Smooth muscle cell (in vitro differentiated cells): ENCODE results near the gene SVIL. TPM values are rescaled to one million over a fixed set of nuclear protein-coding genes. Genes with fewer than 3 reads are reported as not detected.
A peak's percentile ranks its signal among the peaks of the same experiment; 100 is the strongest.
"Not testable (repeated sequence)": the region's sequence is repeated elsewhere in the genome, so short reads cannot be mapped to it uniquely, and the experiment has no call there.

Experiments
- DNase-seq: peaks from one replicate; lab custom pipeline; 2025; ENCODE audit not compliant: unreplicated experiment; lab: John Stamatoyannopoulos, UW
- H2AFZ ChIP-seq: fragments of 200-600 bp; sonication (generic); 2 replicates; pipeline ENCODE4 v1.6.0; 2016; ENCODE audit warnings: antibody characterized with exemption, low read depth, mild to moderate bottlenecking
- H3F3A ChIP-seq: fragments of 200-600 bp; sonication (generic); 2 replicates; pipeline ENCODE4 v1.6.0; 2017; ENCODE audit warnings: antibody characterized with exemption, low read depth
- H3K27ac ChIP-seq: fragments of 200-600 bp; sonication (generic); 2 replicates; pipeline ENCODE4 v1.5.1; 2016; ENCODE audit warnings: low read depth, mild to moderate bottlenecking
- H3K27me3 ChIP-seq: fragments of 200-600 bp; sonication (generic); 2 replicates; pipeline ENCODE4 v1.6.1; 2016; ENCODE audit warnings: low read depth, mild to moderate bottlenecking
- H3K36me3 ChIP-seq: fragments of 200-600 bp; sonication (generic); 2 replicates; pipeline ENCODE4 v1.5.1; 2016; ENCODE audit warnings: low read depth
- H3K4me1 ChIP-seq: fragments of 200-600 bp; sonication (generic); 2 replicates; pipeline ENCODE4 v1.5.1; 2016; ENCODE audit warnings: low read depth
- H3K4me2 ChIP-seq: fragments of 200-600 bp; sonication (generic); 2 replicates; pipeline ENCODE4 v1.6.0; 2016; ENCODE audit warnings: mild to moderate bottlenecking
- H3K4me3 ChIP-seq: fragments of 200-600 bp; sonication (generic); 2 replicates; pipeline ENCODE4 v1.5.1; 2016; ENCODE audit warnings: mild to moderate bottlenecking
- H3K79me2 ChIP-seq: fragments of 200-600 bp; sonication (generic); 2 replicates; pipeline ENCODE4 v1.6.0; 2016; ENCODE audit warnings: low read depth, mild to moderate bottlenecking
- H3K9ac ChIP-seq: fragments of 200-600 bp; sonication (generic); 2 replicates; pipeline ENCODE4 v1.6.0; 2016; ENCODE audit warnings: low read depth
- H3K9me3 ChIP-seq: fragments of 200-600 bp; sonication (generic); replicated peaks from 2 replicates; pipeline ENCODE4 v1.5.1; 2016; ENCODE audit warnings: low read depth
- H4K20me1 ChIP-seq: fragments of 200-600 bp; sonication (generic); 2 replicates; pipeline ENCODE4 v1.6.0; 2016; ENCODE audit warnings: low read depth
- WGBS: methylation state at CpG from one replicate; pipeline ENCODE4 v1.1.7; 2016; ENCODE audit warnings: low lambda C conversion rate; 5-methylcytosine and 5-hydroxymethylcytosine counted together
- polyA plus RNA-seq: library from polyadenylated mRNA; unstranded; fragments of >200 nt; fragmentation: Nextera tagmentation; extraction: Ambion mirVana; gene quantifications from 2 replicates; pipeline ENCODE4 v1.2.1, GENCODE V29; 2016
- total RNA-seq: library from RNA; depleted of rRNA; stranded (reverse); fragments of >200 nt; gene quantifications from 2 replicates; pipeline ENCODE4 v1.2.3, GENCODE V29; 2014
- TF ChIP-seq, protein P1 (sequence below): fragments of 200-600 bp; sonication (generic); IDR thresholded peaks from 2 replicates; pipeline ENCODE4 v1.5.1; 2017; ENCODE audit warnings: borderline replicate concordance, mild to moderate bottlenecking, antibody characterized with exemption; ENCODE audit not compliant: insufficient read depth, poor library complexity, severe bottlenecking

Gene SVIL
- total and polyA plus RNA-seq, 2 experiments from 2014 or later = 32.5 to 33.0 TPM

- no peaks in the 10 kb centered on the region for H3K4me1 ChIP-seq
- TF ChIP-seq, protein P1, sequence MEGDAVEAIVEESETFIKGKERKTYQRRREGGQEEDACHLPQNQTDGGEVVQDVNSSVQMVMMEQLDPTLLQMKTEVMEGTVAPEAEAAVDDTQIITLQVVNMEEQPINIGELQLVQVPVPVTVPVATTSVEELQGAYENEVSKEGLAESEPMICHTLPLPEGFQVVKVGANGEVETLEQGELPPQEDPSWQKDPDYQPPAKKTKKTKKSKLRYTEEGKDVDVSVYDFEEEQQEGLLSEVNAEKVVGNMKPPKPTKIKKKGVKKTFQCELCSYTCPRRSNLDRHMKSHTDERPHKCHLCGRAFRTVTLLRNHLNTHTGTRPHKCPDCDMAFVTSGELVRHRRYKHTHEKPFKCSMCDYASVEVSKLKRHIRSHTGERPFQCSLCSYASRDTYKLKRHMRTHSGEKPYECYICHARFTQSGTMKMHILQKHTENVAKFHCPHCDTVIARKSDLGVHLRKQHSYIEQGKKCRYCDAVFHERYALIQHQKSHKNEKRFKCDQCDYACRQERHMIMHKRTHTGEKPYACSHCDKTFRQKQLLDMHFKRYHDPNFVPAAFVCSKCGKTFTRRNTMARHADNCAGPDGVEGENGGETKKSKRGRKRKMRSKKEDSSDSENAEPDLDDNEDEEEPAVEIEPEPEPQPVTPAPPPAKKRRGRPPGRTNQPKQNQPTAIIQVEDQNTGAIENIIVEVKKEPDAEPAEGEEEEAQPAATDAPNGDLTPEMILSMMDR = no peak
- H4K20me1 ChIP-seq = no peaks in the 10 kb centered on the region
- no peaks in the 10 kb centered on the region for H3K27me3 ChIP-seq
- H3K36me3 ChIP-seq = peaks cover 5% of the 10 kb centered on the region
- H3K9me3 ChIP-seq = no peaks in the 10 kb centered on the region
- H3K4me3 ChIP-seq = no peak overlapping the region
- no peaks in the 10 kb centered on the region for H3K79me2 ChIP-seq
- peak overlapping the region; percentile 3 for H3K4me2 ChIP-seq
- peaks cover 6% of the 10 kb centered on the region for H3F3A ChIP-seq
- WGBS = 71% methylated on average over 9 of the region's 9 CpGs
- no peak overlapping the region for H3K27ac ChIP-seq
- DNase-seq = no peak
- no peak overlapping the region for H2AFZ ChIP-seq
- H3K9ac ChIP-seq = no peak overlapping the region
These were observed 139.4 kb downstream of the SVIL start for GRCh38 chr10:29495366-29495765.

- Histone ChIP-seq H3K4me2 (no peak overlapping the region), H3K79me2 (no peaks in the 10 kb centered on the region), H4K20me1 (no peaks in the 10 kb centered on the region), H3K4me1 (no peaks in the 10 kb centered on the region), H3K36me3 (peaks cover 8% of the 10 kb centered on the region), H3F3A (peaks cover 6% of the 10 kb centered on the region), H3K9me3 (no peaks in the 10 kb centered on the region), H3K27me3 (no peaks in the 10 kb centered on the region), H3K27ac (no peak overlapping the region), H2AFZ (no peak overlapping the region), H3K4me3 (no peak overlapping the region), H3K9ac (no peak overlapping the region)
- DNase-seq = no peak
- WGBS = 97% methylated on average over 6 of the region's 6 CpGs
- TF ChIP-seq, protein P1 = no peak
These were observed 141.1 kb downstream of the SVIL start for GRCh38 chr10:29493697-29494096.

DNA sequence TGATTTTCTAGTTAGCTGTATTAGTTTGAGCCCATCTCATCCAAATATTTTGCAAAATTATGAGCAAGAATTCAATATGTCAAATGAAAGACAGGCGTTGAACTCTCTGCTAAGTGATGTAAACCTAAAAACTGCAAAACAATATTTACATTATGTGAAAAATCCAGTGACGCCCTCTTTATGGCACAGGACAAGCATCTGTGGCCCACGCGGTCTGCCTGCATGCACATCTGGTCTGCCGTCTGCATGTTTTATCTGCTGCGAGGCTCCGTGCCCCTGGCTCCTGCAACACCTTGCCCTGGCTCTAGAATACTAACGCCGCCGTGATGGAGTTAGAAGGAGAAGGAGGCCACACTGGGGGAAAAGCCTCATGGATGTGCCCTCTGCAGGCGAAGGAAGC, 142.0 kb downstream of the SVIL start:
- no peaks in the 10 kb centered on the region for H4K20me1 ChIP-seq
- H3K9ac ChIP-seq = no peak overlapping the region
- peaks cover 6% of the 10 kb centered on the region for H3F3A ChIP-seq
- no peak overlapping the region for H3K4me2 ChIP-seq
- H3K36me3 ChIP-seq = peaks cover 4% of the 10 kb centered on the region
- H3K79me2 ChIP-seq = no peaks in the 10 kb centered on the region
- no peak overlapping the region for H3K27ac ChIP-seq
- H3K27me3 ChIP-seq = no peaks in the 10 kb centered on the region
- TF ChIP-seq, protein P1 = no peak
- no peak overlapping the region for H3K4me3 ChIP-seq
- no peak for DNase-seq
- no peaks in the 10 kb centered on the region for H3K9me3 ChIP-seq
- 97% methylated on average over 11 of the region's 11 CpGs for WGBS
- H3K4me1 ChIP-seq = no peaks in the 10 kb centered on the region
- H2AFZ ChIP-seq = no peak overlapping the region

DNA sequence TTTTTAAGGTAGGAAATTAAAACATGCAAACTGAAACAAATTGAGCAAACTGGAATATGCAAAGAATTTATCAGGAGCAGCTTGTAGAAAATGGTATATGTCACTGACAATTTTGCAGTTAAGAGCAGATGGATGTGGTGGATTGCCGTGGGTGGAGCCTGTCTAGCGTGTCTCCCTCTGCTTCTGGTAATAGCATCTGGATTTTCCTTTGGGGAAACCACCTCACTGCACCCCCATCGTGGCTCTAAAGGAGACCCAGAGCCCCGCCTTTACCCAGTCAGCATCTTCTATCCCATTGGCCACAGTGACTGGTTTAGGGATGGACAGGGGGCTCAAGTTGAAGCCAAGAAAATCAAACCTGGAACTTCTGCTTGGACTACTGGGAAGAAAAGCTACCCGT, 142.9 kb downstream of the SVIL start:
- TF ChIP-seq, protein P1 = no peak
- 94% methylated on average over 5 of the region's 5 CpGs for WGBS
- H3K27me3 ChIP-seq = no peaks in the 10 kb centered on the region

DNA sequence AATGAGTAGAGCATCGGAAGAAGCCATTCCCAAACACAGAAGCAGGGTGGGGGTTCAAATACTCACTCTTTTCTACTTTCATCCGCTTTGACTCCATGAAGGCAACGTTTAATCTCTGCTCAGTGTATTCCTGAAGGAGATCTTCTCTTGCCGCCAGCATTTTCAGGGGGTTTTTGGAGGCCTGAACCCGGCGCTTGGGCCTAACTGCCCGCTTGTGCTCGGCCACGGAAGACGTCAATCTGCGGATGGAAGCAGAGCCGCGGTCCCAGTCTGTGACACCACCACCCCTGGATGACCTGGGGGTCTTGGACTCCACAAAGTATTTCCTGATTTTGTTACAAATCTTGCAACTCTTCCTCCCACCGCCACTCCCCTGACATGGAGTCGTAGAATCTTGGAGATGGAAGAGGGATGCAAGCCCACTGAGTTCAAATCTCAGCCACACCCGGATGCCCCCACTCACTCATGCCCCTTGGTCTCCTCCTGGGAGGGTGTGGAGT, 143.9 kb downstream of the SVIL start:
- not testable (repeated sequence) for H3K4me3 ChIP-seq, H3K4me2 ChIP-seq, H4K20me1 ChIP-seq, H3K9ac ChIP-seq, H3K79me2 ChIP-seq, DNase-seq, H3F3A ChIP-seq, H3K27ac ChIP-seq, H2AFZ ChIP-seq, H3K36me3 ChIP-seq, H3K27me3 ChIP-seq, H3K9me3 ChIP-seq, H3K4me1 ChIP-seq
- WGBS = 97% methylated on average over 16 of the region's 16 CpGs

More for the DNA sequence above, 142.9 kb downstream of the SVIL start:
- Histone ChIP-seq H3K27ac (no peak overlapping the region), H3K4me1 (no peaks in the 10 kb centered on the region), H2AFZ (no peak overlapping the region), H3K36me3 (peaks cover 5% of the 10 kb centered on the region), H4K20me1 (no peaks in the 10 kb centered on the region), H3K4me3 (no peak overlapping the region), H3K9me3 (no peaks in the 10 kb centered on the region), H3K9ac (no peak overlapping the region), H3K4me2 (no peak overlapping the region), H3K79me2 (no peaks in the 10 kb centered on the region), H3F3A (no peaks in the 10 kb centered on the region)
- no peak for DNase-seq

- not testable (repeated sequence) for H3K9ac ChIP-seq, H3K27me3 ChIP-seq, H3K4me2 ChIP-seq, H2AFZ ChIP-seq, DNase-seq, H3K36me3 ChIP-seq, H3F3A ChIP-seq, H3K4me3 ChIP-seq, H4K20me1 ChIP-seq, H3K4me1 ChIP-seq, H3K9me3 ChIP-seq, H3K79me2 ChIP-seq
- peak overlapping the region; percentile 25 for H3K27ac ChIP-seq
- WGBS = 59% methylated on average over 14 of the region's 14 CpGs
These were observed 146.3 kb downstream of the SVIL start for GRCh38 chr10:29488471-29488870.
